H9 (cell line): ENCODE measurements around the gene CDC27. TPM values are rescaled to one million over a fixed set of nuclear protein-coding genes. Genes with fewer than 3 reads are reported as not detected.

Experiments
- DNase-seq: peaks from one replicate; pipeline ENCODE4 v3.0.0-alpha.2; 2017
- H2AFZ ChIP-seq: one replicate; pipeline ENCODE4 v1.6.1; 2013; ENCODE audit warnings: mild to moderate bottlenecking, low read length, control low read depth, moderate library complexity
- H2AK5ac ChIP-seq: 2 replicates; pipeline ENCODE4 v1.6.1; 2013; ENCODE audit warnings: low read length, control low read depth, mixed read lengths; ENCODE audit not compliant: insufficient read length
- H2BK120ac ChIP-seq: one replicate; pipeline ENCODE4 v1.6.1; 2013; ENCODE audit warnings: low read depth, mild to moderate bottlenecking, low read length, control low read depth, inconsistent platforms; ENCODE audit not compliant: poor library complexity, severe bottlenecking
- H2BK12ac ChIP-seq: 2 replicates; pipeline ENCODE4 v1.6.1; 2013; ENCODE audit warnings: low read length, control low read depth, mixed read lengths, low read depth; ENCODE audit not compliant: insufficient read length
- H2BK15ac ChIP-seq: 2 replicates; pipeline ENCODE4 v1.6.1; 2013; ENCODE audit warnings: low read depth, low read length, control low read depth
- H2BK20ac ChIP-seq: one replicate; pipeline ENCODE4 v1.6.1; 2013; ENCODE audit warnings: low read depth, mild to moderate bottlenecking, low read length, control low read depth, inconsistent platforms; ENCODE audit not compliant: poor library complexity, severe bottlenecking
- H2BK5ac ChIP-seq: 2 replicates; pipeline ENCODE4 v1.6.1; 2013; ENCODE audit warnings: low read length, control low read depth, mixed read lengths; ENCODE audit not compliant: insufficient read length
- H3K14ac ChIP-seq: 2 replicates; pipeline ENCODE4 v1.6.1; 2013; ENCODE audit warnings: low read length, control low read depth; ENCODE audit not compliant: insufficient read depth
- H3K18ac ChIP-seq: 2 replicates; pipeline ENCODE4 v1.6.1; 2013; ENCODE audit warnings: low read depth, mild to moderate bottlenecking, mixed read lengths, low read length, control low read depth; ENCODE audit not compliant: insufficient read length
- H3K23ac ChIP-seq: 2 replicates; pipeline ENCODE4 v1.6.1; 2013; ENCODE audit warnings: low read length, control low read depth, mixed read lengths, low read depth; ENCODE audit not compliant: insufficient read length
- H3K23me2 ChIP-seq: 2 replicates; pipeline ENCODE4 v1.6.1; 2013; ENCODE audit warnings: low read depth, mild to moderate bottlenecking, mixed read lengths, low read length, control low read depth; ENCODE audit not compliant: insufficient read length, poor library complexity, severe bottlenecking
- H3K27ac ChIP-seq: 2 replicates; pipeline ENCODE4 v1.5.1; 2013; ENCODE audit warnings: low read length, control low read depth, mixed read lengths, low read depth; ENCODE audit not compliant: insufficient read length
- H3K27me3 ChIP-seq: 2 replicates; pipeline ENCODE4 v1.6.1; 2013; ENCODE audit warnings: low read length, control low read depth, inconsistent platforms; ENCODE audit not compliant: insufficient read depth
- H3K4ac ChIP-seq: 2 replicates; pipeline ENCODE4 v1.6.1; 2013; ENCODE audit warnings: low read depth, mild to moderate bottlenecking, control low read depth, inconsistent platforms, low read length, moderate library complexity
- H3K4me1 ChIP-seq: 2 replicates; pipeline ENCODE4 v1.6.1; 2013; ENCODE audit warnings: low read length, control low read depth, inconsistent platforms; ENCODE audit not compliant: insufficient read depth
- H3K4me2 ChIP-seq: 2 replicates; pipeline ENCODE4 v1.6.1; 2013; ENCODE audit warnings: low read length, control low read depth, mixed read lengths; ENCODE audit not compliant: insufficient read length, insufficient read depth
- H3K56ac ChIP-seq: 2 replicates; pipeline ENCODE4 v1.6.1; 2013; ENCODE audit warnings: low read depth, mild to moderate bottlenecking, mixed read lengths, low read length, control low read depth; ENCODE audit not compliant: insufficient read length
- H3K79me1 ChIP-seq: 2 replicates; pipeline ENCODE4 v1.6.1; 2013; ENCODE audit warnings: low read depth, mild to moderate bottlenecking, moderate library complexity, low read length, control low read depth, inconsistent platforms; ENCODE audit not compliant: insufficient read depth, poor library complexity, severe bottlenecking
- H3K79me2 ChIP-seq: 2 replicates; pipeline ENCODE4 v1.6.1; 2013; ENCODE audit warnings: low read length, control low read depth, inconsistent platforms; ENCODE audit not compliant: insufficient read depth
- H3K9ac ChIP-seq: 2 replicates; pipeline ENCODE4 v1.6.1; 2013; ENCODE audit warnings: low read length, control low read depth, mixed read lengths; ENCODE audit not compliant: insufficient read length; ENCODE audit errors: extremely low read depth
- H3K9me3 ChIP-seq: one replicate; pipeline ENCODE4 v1.6.1; 2013; ENCODE audit warnings: low read depth, low read length, inconsistent platforms; ENCODE audit not compliant: control insufficient read depth
- H3T11ph ChIP-seq: one replicate; pipeline ENCODE4 v1.6.1; 2013; ENCODE audit warnings: mild to moderate bottlenecking, low read length, control low read depth, inconsistent platforms
- H4K20me1 ChIP-seq: one replicate; pipeline ENCODE4 v1.6.1; 2013; ENCODE audit not compliant: control insufficient read depth, insufficient read length, insufficient read depth
- H4K5ac ChIP-seq: 2 replicates; pipeline ENCODE4 v1.6.1; 2013; ENCODE audit warnings: low read depth, mild to moderate bottlenecking, mixed read lengths, low read length, control low read depth; ENCODE audit not compliant: insufficient read length
- H4K8ac ChIP-seq: replicated peaks from 2 replicates; pipeline ENCODE4 v1.6.1; 2013; ENCODE audit warnings: low read length, control low read depth, mixed read lengths, low read depth; ENCODE audit not compliant: insufficient read length
- H4K91ac ChIP-seq: 2 replicates; pipeline ENCODE4 v1.6.1; 2013; ENCODE audit warnings: low read depth, mild to moderate bottlenecking, moderate library complexity, mixed read lengths, low read length, control low read depth; ENCODE audit not compliant: insufficient read length
- H3K27ac Mint-ChIP-seq, 3 experiments: 2 replicates in 2 of 3; 3 replicates in 1 of 3; pipeline ENCODE4 v1.8.0; 2020 to 2021; ENCODE audit warnings: mixed read lengths in 3 of 3, mild to moderate bottlenecking in 1 of 3, moderate library complexity in 1 of 3
- H3K27me3 Mint-ChIP-seq: 2 replicates; pipeline ENCODE4 v1.8.0; 2021; ENCODE audit warnings: low read depth, mild to moderate bottlenecking, moderate library complexity, mixed read lengths
- H3K36me3 Mint-ChIP-seq, 3 experiments: 2 replicates in 2 of 3; 3 replicates in 1 of 3; pipeline ENCODE4 v1.8.0; 2020 to 2021; ENCODE audit warnings: low read depth in 3 of 3, mixed read lengths in 3 of 3; ENCODE audit not compliant: insufficient read depth in 1 of 3
- H3K4me1 Mint-ChIP-seq, 2 experiments: 2 replicates each; pipeline ENCODE4 v1.8.0; 2020; ENCODE audit warnings: mixed read lengths in 2 of 2
- H3K4me3 Mint-ChIP-seq, 2 experiments: 2 replicates in 1 of 2; 3 replicates in 1 of 2; pipeline ENCODE4 v1.8.0; 2020 to 2021; ENCODE audit warnings: mild to moderate bottlenecking in 2 of 2, mixed read lengths in 2 of 2, moderate library complexity in 1 of 2
- H3K9me3 Mint-ChIP-seq, 2 experiments: 2 replicates in 1 of 2; 3 replicates in 1 of 2; pipeline ENCODE4 v1.8.0; 2020; ENCODE audit warnings: mild to moderate bottlenecking in 2 of 2, mixed read lengths in 2 of 2, moderate library complexity in 1 of 2
- CTCF ChIP-seq: fragments of 200-600 bp; sonication (generic); conservative IDR thresholded peaks from 3 replicates; pipeline ENCODE4 v1.8.0; 2021; ENCODE audit warnings: antibody characterized with exemption, mild to moderate bottlenecking
- WGBS: extraction: QIAGEN DNeasy Blood & Tissue Kit; methylation state at CpG from one replicate; pipeline ENCODE4 v1.1.7; 2013; ENCODE audit warnings: missing lambda C conversion rate, low lambda C conversion rate, mixed read lengths; ENCODE audit not compliant: insufficient read length; ENCODE audit errors: extremely low coverage; 5-methylcytosine and 5-hydroxymethylcytosine counted together
- total RNA-seq: library from RNA; stranded (reverse); gene quantifications from 2 replicates; pipeline ENCODE4 v1.2.1, GENCODE V29; 2021

Gene CDC27
- total RNA-seq, 1 experiment from 2014 or later: 82.5 TPM

GRCh38 chr17:47214931-47215330 lies 25.8 kb upstream of the CDC27 start:
- no peaks in the 10 kb centered on the region for H3K27me3 ChIP-seq
- WGBS: no CpG with 5 or more reads among the region's 3 CpGs
- H2BK120ac ChIP-seq: no peak overlapping the region
- no peak overlapping the region for H3K23ac ChIP-seq
- no peaks in the 10 kb centered on the region for H3K9me3 ChIP-seq
- no peak overlapping the region for H3K9ac ChIP-seq
- H4K5ac ChIP-seq: no peak overlapping the region
- H3K23me2 ChIP-seq: no peaks in the 10 kb centered on the region
- no peaks in the 10 kb centered on the region for H4K20me1 ChIP-seq
- H4K91ac ChIP-seq: no peak overlapping the region
- H3K4me3 Mint-ChIP-seq: no peak overlapping the region
- no peak overlapping the region for H3K27ac ChIP-seq
- no peak overlapping the region for H3T11ph ChIP-seq
- H3K9me3 Mint-ChIP-seq: no peaks in the 10 kb centered on the region
- H3K18ac ChIP-seq: no peak overlapping the region
- no peak overlapping the region for H3K4ac ChIP-seq
- no peak overlapping the region for H2BK15ac ChIP-seq
- no peaks in the 10 kb centered on the region for H3K79me2 ChIP-seq
- peaks cover 4 to 12% of the 10 kb centered on the region in 2 experiments for H3K4me1 Mint-ChIP-seq
- no peak overlapping the region for H2BK12ac ChIP-seq
- DNase-seq: no peak
- H3K14ac ChIP-seq: no peak overlapping the region
- no peak overlapping the region for H3K56ac ChIP-seq
- H3K36me3 Mint-ChIP-seq: no peaks in the 10 kb centered on the region
- no peak overlapping the region for H2AK5ac ChIP-seq
- no peak overlapping the region for H4K8ac ChIP-seq
- H3K79me1 ChIP-seq: no peaks in the 10 kb centered on the region
- no peak overlapping the region for H2AFZ ChIP-seq
- TF ChIP-seq CTCF: no peak
- no peak overlapping the region for H2BK5ac ChIP-seq
- no peak overlapping the region for H2BK20ac ChIP-seq
- H3K4me2 ChIP-seq: no peak overlapping the region
- H3K27ac Mint-ChIP-seq: no peak overlapping the region
- H3K4me1 ChIP-seq: no peaks in the 10 kb centered on the region
- peaks cover 10% of the 10 kb centered on the region for H3K27me3 Mint-ChIP-seq
